Measurements from ENCODE around the gene PDCD7.
"Not testable (repeated sequence)": the region's sequence is repeated elsewhere in the genome, so short reads cannot be mapped to it uniquely, and the experiment has no call there.

The PDCD7 gene

GRCh38 chr15:65115086-65115485 lies 18.5 kb downstream of the PDCD7 start, which contains the start of gene UBAP1L:
Gene UBAP1L, minus strand, starts transcription at chr15:65115200. Its CDS starts 8,985 bp downstream, at chr15:65106215.
- peak; percentile 90 for DNase-seq

- DNase-seq = peak; percentile 78
Measured at GRCh38 chr15:65110676-65111292, 22.8 kb downstream of the PDCD7 start.

- no peak for DNase-seq
Measured at GRCh38 chr15:65106011-65106590, 27.5 kb downstream of the PDCD7 start.

- no peak for DNase-seq
Measured at GRCh38 chr15:65105038-65105437, 28.6 kb downstream of the PDCD7 start.

GRCh38 chr15:65102912-65103311 lies 30.7 kb downstream of the PDCD7 start:
- no peak for DNase-seq

- DNase-seq = no peak
Measured at GRCh38 chr15:65101891-65102708, 31.5 kb downstream of the PDCD7 start.

GRCh38 chr15:65101411-65101890 lies 32.2 kb downstream of the PDCD7 start:
- peak; percentile 48 for DNase-seq

GRCh38 chr15:65100442-65100841 lies 33.2 kb downstream of the PDCD7 start:
- DNase-seq = no peak

- not testable (repeated sequence) for DNase-seq
Measured at GRCh38 chr15:65099801-65100200, 33.8 kb downstream of the PDCD7 start.

GRCh38 chr15:65099336-65099735 lies 34.3 kb downstream of the PDCD7 start:
- DNase-seq = no peak

- no peak for DNase-seq
Measured at GRCh38 chr15:65097651-65098263, 35.9 kb downstream of the PDCD7 start.

GRCh38 chr15:65096481-65097385 lies 36.9 kb downstream of the PDCD7 start:
- no peak for DNase-seq

- no peak for DNase-seq
Measured at GRCh38 chr15:65095747-65096104, 37.9 kb downstream of the PDCD7 start.

- no peak for DNase-seq
Measured at GRCh38 chr15:65095011-65095746, 38.4 kb downstream of the PDCD7 start.

- no peak for DNase-seq
Measured at GRCh38 chr15:65094294-65094995, 39.2 kb downstream of the PDCD7 start.

GRCh38 chr15:65093793-65094170 lies 39.8 kb downstream of the PDCD7 start:
- DNase-seq = not testable (repeated sequence)

GRCh38 chr15:65092911-65093792 lies 40.5 kb downstream of the PDCD7 start:
- DNase-seq = no peak

- no peak for DNase-seq
Measured at GRCh38 chr15:65091946-65092770, 41.5 kb downstream of the PDCD7 start.
